Activated CD8-positive, alpha-beta T cell treated with anti-CD3 and anti-CD28 coated beads for 36 hours (primary cell): Measurements from ENCODE around the gene PEX14. TPM values are rescaled to one million over a fixed set of nuclear protein-coding genes. Genes with fewer than 3 reads are reported as not detected.
A peak's percentile ranks its signal among the peaks of the same experiment; 100 is the strongest.

ENCODE experiments used
- ATAC-seq: fragments of 200-7000 bp; cut with Tn5 transposase; one replicate; pipeline ENCODE4 v1.10.0; 2021; ENCODE audit warnings: mild to moderate bottlenecking, moderate library complexity
- CTCF ChIA-PET: fragments of 350-600 bp; sonication (Branson Sonifier 250); formaldehyde crosslinking; loops from one replicate; lab custom pipeline; 2021; ENCODE audit warnings: antibody characterized with exemption; lab: Charles Lee
- POLR2A ChIA-PET: fragments of 350-600 bp; sonication (Branson Sonifier 250); formaldehyde crosslinking; loops from one replicate; lab custom pipeline; 2021; ENCODE audit warnings: antibody characterized with exemption; lab: Charles Lee
- DNase-seq: peaks from one replicate; pipeline ENCODE4 v3.0.0-alpha.2; 2020
- H3K27ac Mint-ChIP-seq: one replicate; pipeline ENCODE4 v1.8.0; 2021; ENCODE audit warnings: mild to moderate bottlenecking, mixed read lengths
- H3K27me3 Mint-ChIP-seq: one replicate; pipeline ENCODE4 v1.8.0; 2021; ENCODE audit warnings: mixed read lengths
- H3K36me3 Mint-ChIP-seq: one replicate; pipeline ENCODE4 v1.8.0; 2021; ENCODE audit warnings: low read depth, mixed read lengths
- H3K4me1 Mint-ChIP-seq: one replicate; pipeline ENCODE4 v1.8.0; 2021; ENCODE audit warnings: low read depth, mixed read lengths
- H3K4me3 Mint-ChIP-seq: one replicate; pipeline ENCODE4 v1.8.0; 2021; ENCODE audit warnings: mild to moderate bottlenecking, moderate library complexity, mixed read lengths
- H3K9me3 Mint-ChIP-seq: one replicate; pipeline ENCODE4 v1.8.0; 2021; ENCODE audit warnings: mixed read lengths
- CTCF ChIP-seq: fragments of 200-600 bp; IDR thresholded peaks from one replicate; pipeline ENCODE4 v1.8.0; 2022; ENCODE audit warnings: antibody characterized with exemption, mild to moderate bottlenecking
- intact Hi-C: fragments of 100-400 bp; cut with micrococcal nuclease; formaldehyde crosslinking; loops from one replicate; pipeline ENCODE4 v1.10.0; 2022
- total RNA-seq, 2 experiments: library from RNA; stranded (reverse); gene quantifications; one replicate each; pipeline ENCODE4 v1.2.3, GENCODE V29; 2021

The PEX14 gene
- total RNA-seq, 2 experiments from 2014 or later, result 18.0 to 18.5 TPM

DNA sequence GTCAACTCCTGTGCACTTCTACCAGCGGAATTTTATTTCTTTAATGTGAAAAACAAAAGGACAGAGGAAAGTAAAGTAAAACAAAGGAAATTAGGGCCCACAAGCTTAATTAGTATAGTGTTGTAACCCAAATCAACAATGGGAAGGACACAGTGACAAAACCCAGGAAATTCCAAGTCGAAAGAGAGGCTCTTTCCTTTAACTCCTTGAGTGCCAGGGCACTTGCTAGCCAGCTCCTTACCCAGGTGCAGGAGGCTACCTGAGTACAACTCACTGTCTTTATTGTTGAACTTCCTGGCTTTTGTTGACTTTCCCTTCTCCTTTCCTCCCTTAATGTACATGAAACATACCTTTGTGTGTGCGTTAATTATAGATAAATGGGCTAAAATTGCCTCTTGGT is 55.0 kb downstream of the PEX14 start:
- CTCF ChIA-PET, result interaction anchor here (0.9 kb wide), 1 partner anchor 396 kb away, joined by 3 read pairs; no protein-coding TSS in a partner anchor
- no peaks in the 10 kb centered on the region for H3K36me3 Mint-ChIP-seq
- no peak for TF ChIP-seq CTCF
- ATAC-seq (no peak), DNase-seq (no peak)
- POLR2A ChIA-PET, result no interaction called here
- peaks cover 19% of the 10 kb centered on the region for H3K4me1 Mint-ChIP-seq
- intact Hi-C loops, result no loop called here
- H3K4me3 Mint-ChIP-seq, result no peak overlapping the region
- H3K27me3 Mint-ChIP-seq, result no peaks in the 10 kb centered on the region
- H3K27ac Mint-ChIP-seq, result no peak overlapping the region
- H3K9me3 Mint-ChIP-seq, result no peaks in the 10 kb centered on the region

DNA sequence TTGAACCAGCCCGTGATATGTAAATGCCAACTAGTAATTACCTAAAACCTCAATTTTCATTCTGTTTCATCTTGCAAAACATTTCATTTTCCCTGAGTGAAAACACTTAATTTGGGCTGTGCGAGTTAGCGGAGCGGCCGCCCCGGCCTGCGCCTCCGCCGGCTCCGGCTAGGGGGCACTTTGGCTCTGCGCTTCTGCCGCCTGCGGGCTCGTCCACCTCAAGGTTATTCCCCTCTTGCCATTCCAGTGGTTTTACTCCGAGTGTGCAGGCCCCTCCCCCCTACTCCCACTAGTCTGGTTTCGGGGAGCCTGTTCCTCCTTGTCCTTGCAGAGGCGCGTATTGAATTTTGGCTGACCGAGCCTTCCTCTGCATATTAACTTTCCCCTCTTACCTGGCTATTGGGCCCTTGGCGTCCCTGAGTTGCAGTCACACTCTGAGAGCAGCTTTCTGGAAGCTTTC is 55.6 kb downstream of the PEX14 start:
- peaks cover 14% of the 10 kb centered on the region for H3K4me1 Mint-ChIP-seq
- H3K36me3 Mint-ChIP-seq, result no peaks in the 10 kb centered on the region
- no peaks in the 10 kb centered on the region for H3K27me3 Mint-ChIP-seq
- no peak overlapping the region for H3K4me3 Mint-ChIP-seq
- DNase-seq, result no peak
- ChIA-PET CTCF (interaction anchor here (0.9 kb wide), 1 partner anchor 395 kb away, joined by 3 read pairs; no protein-coding TSS in a partner anchor), POLR2A (no interaction called here)
- TF ChIP-seq CTCF, result peak; percentile 29
- intact Hi-C loops, result no loop called here
- no peak overlapping the region for H3K27ac Mint-ChIP-seq
- no peak for ATAC-seq
- H3K9me3 Mint-ChIP-seq, result no peaks in the 10 kb centered on the region

DNA sequence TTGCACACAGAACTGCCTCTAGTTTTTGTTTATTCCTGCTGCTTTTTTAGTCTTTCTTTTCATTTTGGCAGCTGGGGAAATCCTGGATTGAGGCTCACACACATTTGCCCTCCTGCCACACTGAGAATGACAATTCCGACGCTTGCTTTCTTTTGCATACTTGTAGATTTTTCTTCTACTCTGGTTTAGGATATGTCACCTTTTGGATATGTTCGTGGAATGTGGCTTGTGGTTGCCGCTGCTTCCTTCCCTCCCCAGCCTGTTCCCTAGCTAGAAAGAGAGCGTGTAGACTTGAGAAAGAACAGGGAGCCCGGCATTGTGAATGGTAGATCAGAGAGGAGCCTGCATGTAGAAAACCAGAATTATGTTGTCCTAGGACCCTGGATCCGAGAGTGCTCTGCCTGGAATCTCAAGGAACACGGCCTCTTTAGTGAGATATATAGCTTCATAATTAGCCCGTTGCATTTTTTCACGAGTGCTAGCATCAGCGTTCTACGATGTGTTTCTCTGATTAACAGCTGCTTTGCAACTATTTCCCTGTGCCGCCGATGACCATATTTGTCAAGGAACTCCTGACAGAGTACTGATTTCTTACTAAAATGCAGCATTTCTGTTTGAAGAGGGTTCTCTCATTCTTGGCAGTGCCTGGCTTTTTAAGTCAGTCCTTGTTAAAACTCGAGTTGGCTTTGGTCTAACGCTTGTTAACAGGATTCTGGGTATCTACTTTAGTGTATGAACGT is 56.2 kb downstream of the PEX14 start:
- POLR2A ChIA-PET, result interaction anchor here (0.5 kb wide), 1 partner anchor 304 kb away, joined by 4 read pairs; no protein-coding TSS in a partner anchor
- ATAC-seq (no peak), DNase-seq (no peak)
- Mint-ChIP-seq H3K36me3 (peaks cover 2% of the 10 kb centered on the region), H3K9me3 (no peaks in the 10 kb centered on the region), H3K27ac (no peak overlapping the region), H3K4me1 (peaks cover 12% of the 10 kb centered on the region), H3K4me3 (no peak overlapping the region), H3K27me3 (no peaks in the 10 kb centered on the region)
- intact Hi-C loops, result no loop called here
- CTCF ChIA-PET, result no interaction called here
- no peak for TF ChIP-seq CTCF

GRCh38 chr1:10532362-10532761 is 57.6 kb downstream of the PEX14 start:
- no peak for TF ChIP-seq CTCF
- Mint-ChIP-seq H3K27me3 (no peaks in the 10 kb centered on the region), H3K36me3 (peaks cover 2% of the 10 kb centered on the region), H3K27ac (no peak overlapping the region), H3K9me3 (no peaks in the 10 kb centered on the region), H3K4me1 (peaks cover 12% of the 10 kb centered on the region), H3K4me3 (no peak overlapping the region)
- ATAC-seq, result no peak
- intact Hi-C loops, result no loop called here
- CTCF ChIA-PET, result interaction anchor here (1.0 kb wide), 1 partner anchor 25 kb away, joined by 3 read pairs; no protein-coding TSS in a partner anchor
- POLR2A ChIA-PET, result interaction anchor here (0.6 kb wide), 1 partner anchor 9 kb away, joined by 6 read pairs; no protein-coding TSS in a partner anchor
- DNase-seq, result no peak

DNA sequence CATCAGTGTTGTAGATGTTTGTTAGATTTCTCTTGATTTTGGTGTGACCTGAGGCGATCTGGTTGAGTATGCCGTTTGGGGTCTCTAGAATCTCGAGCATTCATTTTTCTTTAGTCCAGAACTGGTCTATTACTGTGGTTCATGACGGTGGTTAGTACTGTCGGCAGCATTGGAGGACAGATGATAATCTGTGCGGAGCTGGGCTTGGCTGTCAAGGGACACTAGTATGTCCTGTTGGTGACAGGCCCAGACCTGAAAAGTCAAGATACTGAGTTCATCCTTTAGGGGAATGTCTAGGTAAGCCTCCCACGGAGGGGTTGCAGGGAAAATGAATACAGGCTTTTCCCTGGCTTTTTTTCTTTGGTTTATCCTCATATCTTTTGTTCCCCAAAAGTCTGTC is 59.8 kb downstream of the PEX14 start:
- DNase-seq, result no peak
- ChIA-PET CTCF (interaction anchor here (1.0 kb wide), 1 partner anchor 11 kb away, joined by 3 read pairs; no protein-coding TSS in a partner anchor), POLR2A (no interaction called here)
- no peak for ATAC-seq
- intact Hi-C loops, result no loop called here
- no peak overlapping the region for H3K27ac Mint-ChIP-seq
- H3K4me3 Mint-ChIP-seq, result no peak overlapping the region
- peaks cover 2% of the 10 kb centered on the region for H3K36me3 Mint-ChIP-seq
- no peak for TF ChIP-seq CTCF
- no peaks in the 10 kb centered on the region for H3K27me3 Mint-ChIP-seq
- H3K9me3 Mint-ChIP-seq, result no peaks in the 10 kb centered on the region
- H3K4me1 Mint-ChIP-seq, result peaks cover 11% of the 10 kb centered on the region
